ENCODE measurements around the gene TACSTD2. TPM values are rescaled to one million over a fixed set of nuclear protein-coding genes. Genes with fewer than 3 reads are reported as not detected.

TACSTD2 gene
- total and polyA plus RNA-seq, 2 donors (not counting 1 experiment from before 2014, with no cell fraction given), result not detected

DNA sequence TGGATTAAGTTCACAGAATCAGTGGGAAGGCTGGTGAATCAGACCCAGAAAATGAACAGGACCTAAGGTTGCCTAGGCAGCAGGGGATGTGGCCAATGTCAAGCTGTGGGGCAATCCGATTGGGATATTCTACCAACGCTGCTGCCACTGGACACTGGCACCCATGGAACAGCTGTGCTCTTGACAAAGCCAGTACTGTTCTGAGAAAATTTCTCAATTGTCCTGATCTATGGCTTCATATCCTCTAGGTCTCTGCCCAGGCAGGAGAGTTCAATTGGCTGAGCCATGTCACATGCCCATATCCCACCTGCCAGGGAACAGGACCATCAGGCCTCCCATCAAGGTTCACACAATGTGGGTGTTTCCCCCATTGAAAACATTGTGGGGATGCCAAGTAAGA, 6.2 kb downstream of the TACSTD2 start:
- TF ChIP-seq EZH2 (IDR thresholded peaks at IDR 0.05; ENCODE audit: borderline replicate concordance, insufficient read depth, low read depth, low read length, poor library complexity, severe bottlenecking), result no peak
- TF ChIP-seq, protein P1, sequence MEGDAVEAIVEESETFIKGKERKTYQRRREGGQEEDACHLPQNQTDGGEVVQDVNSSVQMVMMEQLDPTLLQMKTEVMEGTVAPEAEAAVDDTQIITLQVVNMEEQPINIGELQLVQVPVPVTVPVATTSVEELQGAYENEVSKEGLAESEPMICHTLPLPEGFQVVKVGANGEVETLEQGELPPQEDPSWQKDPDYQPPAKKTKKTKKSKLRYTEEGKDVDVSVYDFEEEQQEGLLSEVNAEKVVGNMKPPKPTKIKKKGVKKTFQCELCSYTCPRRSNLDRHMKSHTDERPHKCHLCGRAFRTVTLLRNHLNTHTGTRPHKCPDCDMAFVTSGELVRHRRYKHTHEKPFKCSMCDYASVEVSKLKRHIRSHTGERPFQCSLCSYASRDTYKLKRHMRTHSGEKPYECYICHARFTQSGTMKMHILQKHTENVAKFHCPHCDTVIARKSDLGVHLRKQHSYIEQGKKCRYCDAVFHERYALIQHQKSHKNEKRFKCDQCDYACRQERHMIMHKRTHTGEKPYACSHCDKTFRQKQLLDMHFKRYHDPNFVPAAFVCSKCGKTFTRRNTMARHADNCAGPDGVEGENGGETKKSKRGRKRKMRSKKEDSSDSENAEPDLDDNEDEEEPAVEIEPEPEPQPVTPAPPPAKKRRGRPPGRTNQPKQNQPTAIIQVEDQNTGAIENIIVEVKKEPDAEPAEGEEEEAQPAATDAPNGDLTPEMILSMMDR (IDR thresholded peaks at IDR 0.05), result no peak
- intact Hi-C loops (cut with micrococcal nuclease), result no loop called here

DNA sequence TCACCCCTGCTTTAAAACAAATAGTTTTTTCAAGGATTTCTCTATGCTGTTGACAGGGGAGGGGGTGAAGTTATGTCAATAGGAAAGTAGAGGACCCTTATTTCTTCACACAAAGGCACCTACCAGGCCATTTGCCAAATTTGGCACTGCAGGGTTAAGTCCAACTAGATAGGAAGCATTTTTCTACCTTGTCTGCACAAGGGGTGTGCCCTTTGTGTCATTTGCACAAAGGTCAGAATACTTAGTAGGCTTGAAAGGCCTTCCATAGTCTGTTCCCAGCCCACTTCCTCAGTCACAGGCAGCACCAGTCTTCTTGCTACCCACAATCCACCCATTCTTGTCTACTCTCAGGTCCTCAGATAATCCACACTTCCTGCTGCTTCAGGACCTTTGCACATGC, 7.0 kb downstream of the TACSTD2 start:
- Mint-ChIP-seq H3K4me1 (peaks cover 7% of the 10 kb centered on the region), H3K27me3 (peaks cover 62% of the 10 kb centered on the region), H3K4me3 (no peak overlapping the region), H3K9me3 (ENCODE audit: insufficient read depth) (no peaks in the 10 kb centered on the region), H3K27ac (no peak overlapping the region)
- H3K4me2 ChIP-seq (replicated peaks; ENCODE audit: low read depth, low read length, poor library complexity, severe bottlenecking), result no peak overlapping the region
- peaks cover 0 to 34% (median 27%) of the 10 kb centered on the region in 4 experiments for H3K27me3 ChIP-seq (replicated peaks in 1 of 4; ENCODE audit: control extremely low read depth in 1 of 4, control insufficient read depth in 3 of 4, insufficient read depth in 4 of 4, low read length in 3 of 4)
- no peak for TF ChIP-seq EZH2 (IDR thresholded peaks at IDR 0.05; ENCODE audit: borderline replicate concordance, insufficient read depth, low read depth, low read length, poor library complexity, severe bottlenecking)
- TF ChIP-seq, protein P1 (IDR thresholded peaks at IDR 0.05), result no peak
- H3K4me3 ChIP-seq (ENCODE audit: control extremely low read depth in 1 of 5, extremely low read depth in 1 of 5, insufficient read depth in 1 of 5, low read depth in 2 of 5, low read length in 4 of 5), result no peak overlapping the region
- no peak overlapping the region for H3K9ac ChIP-seq (ENCODE audit: low read length)
- H3K79me2 ChIP-seq (ENCODE audit: control insufficient read depth, insufficient read depth, low read length), result no peaks in the 10 kb centered on the region
- H3K27ac ChIP-seq (ENCODE audit: low read length in 2 of 2), result no peak overlapping the region
- ChIA-PET CTCF (no interaction called here), POLR2A (no interaction called here)
- DNase-seq (no peak), ATAC-seq (ENCODE audit: low read depth) (no peak)
- no peak overlapping the region for H2AFZ ChIP-seq (ENCODE audit: insufficient read depth, low read depth, low read length, poor library complexity, severe bottlenecking)
- H3K9me3 ChIP-seq (ENCODE audit: control extremely low read depth in 1 of 3, control insufficient read depth in 2 of 3, insufficient read depth in 1 of 3, low read length in 2 of 3), result no peaks in the 10 kb centered on the region
- intact Hi-C loops (cut with micrococcal nuclease), result no loop called here
- H3K36me3 ChIP-seq (replicated peaks in 1 of 2; ENCODE audit: control extremely low read depth in 1 of 2, control insufficient read depth in 1 of 2, extremely low read depth in 1 of 2, insufficient read depth in 2 of 2, low read length in 1 of 2), result no peaks in the 10 kb centered on the region
- no peaks in the 10 kb centered on the region for H4K20me1 ChIP-seq (ENCODE audit: control insufficient read depth, insufficient read depth, low read length, poor library complexity, severe bottlenecking)
- H3K4me1 ChIP-seq (ENCODE audit: control insufficient read depth in 2 of 2, insufficient read depth in 2 of 2, low read length in 2 of 2), result no peaks in the 10 kb centered on the region

More for the DNA sequence above, 6.2 kb downstream of the TACSTD2 start:
- H3K79me2 ChIP-seq (ENCODE audit: control insufficient read depth, insufficient read depth, low read length), result no peaks in the 10 kb centered on the region
- ATAC-seq (ENCODE audit: low read depth) (no peak), DNase-seq (no peak)
- no peaks in the 10 kb centered on the region for H3K36me3 ChIP-seq (replicated peaks in 1 of 2; ENCODE audit: control extremely low read depth in 1 of 2, control insufficient read depth in 1 of 2, extremely low read depth in 1 of 2, insufficient read depth in 2 of 2, low read length in 1 of 2)
- H3K4me3 Mint-ChIP-seq, result no peak overlapping the region
- no peak overlapping the region for H3K9ac ChIP-seq (ENCODE audit: low read length)
- no peak overlapping the region for H3K4me3 ChIP-seq (ENCODE audit: control extremely low read depth in 1 of 5, extremely low read depth in 1 of 5, insufficient read depth in 1 of 5, low read depth in 2 of 5, low read length in 4 of 5)
- no peak overlapping the region for H3K27ac ChIP-seq (ENCODE audit: low read length in 2 of 2)
- no peak overlapping the region for H2AFZ ChIP-seq (ENCODE audit: insufficient read depth, low read depth, low read length, poor library complexity, severe bottlenecking)
- H3K9me3 ChIP-seq (ENCODE audit: control extremely low read depth in 1 of 3, control insufficient read depth in 2 of 3, insufficient read depth in 1 of 3, low read length in 2 of 3), result peaks cover 0 to 1% (median 0%) of the 10 kb centered on the region in 3 donors
- CTCF ChIA-PET, result no interaction called here
- H3K27ac Mint-ChIP-seq, result no peak overlapping the region
- peaks cover 63% of the 10 kb centered on the region for H3K27me3 Mint-ChIP-seq
- WGBS (ENCODE audit: insufficient coverage), result 100% methylated on average over 2 of the region's 2 CpGs
- no peak overlapping the region for H3K4me2 ChIP-seq (replicated peaks; ENCODE audit: low read depth, low read length, poor library complexity, severe bottlenecking)
- H3K4me1 Mint-ChIP-seq, result peaks cover 11% of the 10 kb centered on the region
- peaks cover 0 to 39% (median 33%) of the 10 kb centered on the region in 4 experiments for H3K27me3 ChIP-seq (replicated peaks in 1 of 4; ENCODE audit: control extremely low read depth in 1 of 4, control insufficient read depth in 3 of 4, insufficient read depth in 4 of 4, low read length in 3 of 4)
- H3K9me3 Mint-ChIP-seq (ENCODE audit: insufficient read depth), result no peaks in the 10 kb centered on the region
- H3K4me1 ChIP-seq (ENCODE audit: control insufficient read depth in 2 of 2, insufficient read depth in 2 of 2, low read length in 2 of 2), result peaks cover 0 to 2% of the 10 kb centered on the region in 2 donors
- no peaks in the 10 kb centered on the region for H4K20me1 ChIP-seq (ENCODE audit: control insufficient read depth, insufficient read depth, low read length, poor library complexity, severe bottlenecking)
- POLR2A ChIA-PET, result no interaction called here
